ENCODE data around the gene MB21D2.

The MB21D2 gene

DNA sequence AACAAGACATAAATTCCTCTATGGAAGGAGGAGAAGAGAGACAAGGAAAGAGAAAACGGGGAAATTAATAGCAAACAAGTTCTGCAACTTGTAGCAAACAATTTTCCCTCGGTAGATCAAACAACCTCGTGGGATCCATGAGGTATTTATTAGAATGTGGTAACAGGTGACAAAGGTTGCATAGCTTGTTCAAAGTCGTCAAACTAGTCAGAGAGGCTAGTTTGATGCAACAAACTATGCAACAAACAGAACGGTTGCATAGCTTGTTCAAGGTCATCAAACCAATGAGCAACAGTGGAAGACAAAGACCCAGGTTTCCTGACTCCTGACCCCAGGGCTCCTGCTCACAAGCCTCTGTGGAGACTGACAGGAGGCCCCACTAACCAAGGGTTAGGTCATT, 20.7 kb downstream of the MB21D2 start:
- TF ChIP-seq EZH2phosphoT487 (IDR thresholded peaks at IDR 0.05; ENCODE audit: borderline replicate concordance) = no peak
- TF ChIP-seq, protein P1, sequence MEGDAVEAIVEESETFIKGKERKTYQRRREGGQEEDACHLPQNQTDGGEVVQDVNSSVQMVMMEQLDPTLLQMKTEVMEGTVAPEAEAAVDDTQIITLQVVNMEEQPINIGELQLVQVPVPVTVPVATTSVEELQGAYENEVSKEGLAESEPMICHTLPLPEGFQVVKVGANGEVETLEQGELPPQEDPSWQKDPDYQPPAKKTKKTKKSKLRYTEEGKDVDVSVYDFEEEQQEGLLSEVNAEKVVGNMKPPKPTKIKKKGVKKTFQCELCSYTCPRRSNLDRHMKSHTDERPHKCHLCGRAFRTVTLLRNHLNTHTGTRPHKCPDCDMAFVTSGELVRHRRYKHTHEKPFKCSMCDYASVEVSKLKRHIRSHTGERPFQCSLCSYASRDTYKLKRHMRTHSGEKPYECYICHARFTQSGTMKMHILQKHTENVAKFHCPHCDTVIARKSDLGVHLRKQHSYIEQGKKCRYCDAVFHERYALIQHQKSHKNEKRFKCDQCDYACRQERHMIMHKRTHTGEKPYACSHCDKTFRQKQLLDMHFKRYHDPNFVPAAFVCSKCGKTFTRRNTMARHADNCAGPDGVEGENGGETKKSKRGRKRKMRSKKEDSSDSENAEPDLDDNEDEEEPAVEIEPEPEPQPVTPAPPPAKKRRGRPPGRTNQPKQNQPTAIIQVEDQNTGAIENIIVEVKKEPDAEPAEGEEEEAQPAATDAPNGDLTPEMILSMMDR (conservative IDR thresholded peaks at IDR 0.05; ENCODE audit: low read length) = no peak
- Histone ChIP-seq H3K4me2 (ENCODE audit: low read depth, low read length, poor library complexity, severe bottlenecking) (no peak overlapping the region), H3K4me3 (ENCODE audit: low read length, poor library complexity, severe bottlenecking) (no peak overlapping the region), H2AFZ (ENCODE audit: low read length) (no peak overlapping the region), H3K4me1 (ENCODE audit: insufficient read depth, low read length, poor library complexity, severe bottlenecking) (peaks cover 18% of the 10 kb centered on the region), H3F3A (ENCODE audit: low read depth) (peaks cover 7% of the 10 kb centered on the region), H4K20me1 (ENCODE audit: insufficient read depth, low read length, poor library complexity, severe bottlenecking) (no peaks in the 10 kb centered on the region), H3K9ac (ENCODE audit: low read depth, low read length, poor library complexity, severe bottlenecking) (no peak overlapping the region), H3K36me3 (ENCODE audit: insufficient read depth, low read length) (no peaks in the 10 kb centered on the region), H3K79me2 (ENCODE audit: insufficient read depth, low read length) (peaks cover 13% of the 10 kb centered on the region; the same call in 1 of the 2 replicates), H3K9me3 (ENCODE audit: insufficient read depth, low read depth, low read length) (no peaks in the 10 kb centered on the region), H3K9me2 (replicated peaks; ENCODE audit: low read depth, low read length) (no peaks in the 10 kb centered on the region), H3K27me3 (ENCODE audit: insufficient read depth, low read length, poor library complexity, severe bottlenecking) (no peaks in the 10 kb centered on the region)

DNA sequence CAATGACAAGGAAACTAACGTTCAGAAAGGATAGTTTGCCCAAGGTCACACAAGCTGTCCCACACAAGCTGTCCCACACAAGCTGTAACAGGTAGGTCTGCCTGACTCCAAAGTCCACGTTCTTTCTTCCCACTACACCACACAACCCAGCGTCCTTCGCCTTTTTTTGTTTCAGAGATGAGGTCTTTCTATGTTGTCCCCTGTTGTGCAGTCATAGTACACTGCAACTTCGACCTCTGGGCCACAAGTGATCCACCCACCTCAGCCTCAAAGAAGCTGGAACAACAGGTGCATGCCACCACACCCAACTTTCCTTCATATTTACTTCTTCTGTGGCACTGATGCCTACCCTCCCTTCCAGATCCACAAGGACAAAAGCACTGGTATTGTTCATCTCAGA, 21.4 kb downstream of the MB21D2 start:
- H3K4me3 ChIP-seq (ENCODE audit: low read length, poor library complexity, severe bottlenecking) = no peak overlapping the region
- no peak overlapping the region for H2AFZ ChIP-seq (ENCODE audit: low read length)
- H3K9me2 ChIP-seq (replicated peaks; ENCODE audit: low read depth, low read length) = no peaks in the 10 kb centered on the region
- H3K36me3 ChIP-seq (ENCODE audit: insufficient read depth, low read length) = no peaks in the 10 kb centered on the region
- H3K4me2 ChIP-seq (ENCODE audit: low read depth, low read length, poor library complexity, severe bottlenecking) = no peak overlapping the region
- H3K79me2 ChIP-seq (ENCODE audit: insufficient read depth, low read length) = peaks cover 13% of the 10 kb centered on the region; the same call in 1 of the 2 replicates
- H3K4me1 ChIP-seq (ENCODE audit: insufficient read depth, low read length, poor library complexity, severe bottlenecking) = peaks cover 18% of the 10 kb centered on the region
- TF ChIP-seq EZH2phosphoT487 (IDR thresholded peaks at IDR 0.05; ENCODE audit: borderline replicate concordance) = no peak
- TF ChIP-seq, protein P1 (conservative IDR thresholded peaks at IDR 0.05; ENCODE audit: low read length) = no peak
- H3K9me3 ChIP-seq (ENCODE audit: insufficient read depth, low read depth, low read length) = no peaks in the 10 kb centered on the region
- H3F3A ChIP-seq (ENCODE audit: low read depth) = peaks cover 7% of the 10 kb centered on the region
- no peaks in the 10 kb centered on the region for H4K20me1 ChIP-seq (ENCODE audit: insufficient read depth, low read length, poor library complexity, severe bottlenecking)
- H3K9ac ChIP-seq (ENCODE audit: low read depth, low read length, poor library complexity, severe bottlenecking) = no peak overlapping the region
- H3K27me3 ChIP-seq (ENCODE audit: insufficient read depth, low read length, poor library complexity, severe bottlenecking) = no peaks in the 10 kb centered on the region

DNA sequence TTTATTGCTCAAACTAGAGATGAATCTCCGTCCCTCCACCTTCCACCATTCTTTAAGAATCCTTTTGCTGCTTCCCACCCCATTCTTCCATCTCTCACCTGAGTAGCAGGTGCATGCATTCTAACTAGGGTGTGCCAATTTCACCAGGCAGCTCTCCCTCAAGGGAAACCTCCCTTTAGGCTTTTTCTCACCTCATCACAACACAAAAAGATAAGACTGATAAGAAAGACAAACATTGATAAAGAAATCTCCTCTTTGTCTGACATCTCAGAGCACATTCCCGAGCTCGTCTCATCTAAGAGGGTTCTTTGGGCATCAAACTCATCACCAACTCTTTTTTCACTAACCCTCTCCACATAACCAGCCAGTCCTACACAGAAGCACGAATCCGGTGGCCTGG, 23.0 kb downstream of the MB21D2 start:
- Histone ChIP-seq H2AFZ (ENCODE audit: low read length) (no peak overlapping the region), H3K9ac (ENCODE audit: low read depth, low read length, poor library complexity, severe bottlenecking) (no peak overlapping the region), H3F3A (ENCODE audit: low read depth) (peaks cover 7% of the 10 kb centered on the region), H3K9me3 (ENCODE audit: insufficient read depth, low read depth, low read length) (no peaks in the 10 kb centered on the region), H3K79me2 (ENCODE audit: insufficient read depth, low read length) (peaks cover 14% of the 10 kb centered on the region; the same call in 1 of the 2 replicates), H4K20me1 (ENCODE audit: insufficient read depth, low read length, poor library complexity, severe bottlenecking) (no peaks in the 10 kb centered on the region), H3K36me3 (ENCODE audit: insufficient read depth, low read length) (no peaks in the 10 kb centered on the region), H3K4me1 (ENCODE audit: insufficient read depth, low read length, poor library complexity, severe bottlenecking) (peaks cover 16% of the 10 kb centered on the region), H3K27me3 (ENCODE audit: insufficient read depth, low read length, poor library complexity, severe bottlenecking) (no peaks in the 10 kb centered on the region), H3K4me3 (ENCODE audit: low read length, poor library complexity, severe bottlenecking) (no peak overlapping the region), H3K4me2 (ENCODE audit: low read depth, low read length, poor library complexity, severe bottlenecking) (no peak overlapping the region), H3K9me2 (replicated peaks; ENCODE audit: low read depth, low read length) (no peaks in the 10 kb centered on the region)
- no peak for TF ChIP-seq EZH2phosphoT487 (IDR thresholded peaks at IDR 0.05; ENCODE audit: borderline replicate concordance)
- TF ChIP-seq, protein P1 (conservative IDR thresholded peaks at IDR 0.05; ENCODE audit: low read length) = no peak

Data from Loucy (cell line).